ENCODE data around the gene DNAJC18. TPM values are rescaled to one million over a fixed set of nuclear protein-coding genes. Genes with fewer than 3 reads are reported as not detected.

The DNAJC18 gene
- total and polyA plus RNA-seq, 2 of the 4 experiments (the other 2 are of a cell fraction) = 8.5 to 11.1 TPM

DNA sequence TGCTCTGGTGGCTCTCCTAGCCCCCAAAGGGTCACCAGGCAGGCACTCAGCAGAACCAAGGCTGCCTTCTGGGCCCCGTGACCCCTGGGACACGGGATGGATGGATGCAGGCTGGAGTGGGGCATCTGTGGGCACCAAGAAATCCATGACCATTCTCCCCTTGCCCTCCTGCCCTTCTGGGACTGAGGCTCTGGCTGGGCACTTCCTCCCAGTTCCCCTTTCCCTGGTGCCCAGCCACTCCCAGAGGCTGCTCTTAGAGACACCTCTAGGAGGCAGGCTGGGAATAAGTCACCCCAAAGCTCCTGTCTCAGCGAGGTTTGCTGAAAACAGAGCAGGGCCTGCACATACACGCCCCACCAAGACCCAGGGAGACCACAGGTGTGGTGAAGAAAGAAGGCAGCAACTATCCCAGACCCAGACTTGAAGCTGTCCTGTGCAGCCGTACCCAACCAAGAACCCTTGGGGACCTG is 42.3 kb upstream of the DNAJC18 start:
- dilution Hi-C loops (cut with HindIII; ENCODE audit: low sequenced_read_pairs, unreplicated experiment) = no loop called here
- Histone ChIP-seq H3K18ac (ENCODE audit: low read depth, low read length) (peak overlapping the region; percentile 58), H2BK5ac (ENCODE audit: low read depth, low read length, poor library complexity, severe bottlenecking) (peak overlapping the region; percentile 97), H4K20me1 (ENCODE audit: insufficient read depth, low read length) (no peaks in the 10 kb centered on the region; the same call in 1 of the 2 replicates), H3K9me1 (ENCODE audit: insufficient read depth, low read length) (peaks cover 10% of the 10 kb centered on the region), H3K4me3 (ENCODE audit: insufficient read depth, low read depth, low read length) (peak overlapping the region; percentile 36), H3K4me1 (ENCODE audit: control insufficient read depth, insufficient read depth, low read length) (peaks cover 14% of the 10 kb centered on the region), H2AK9ac (replicated peaks; ENCODE audit: low read depth, low read length, poor library complexity) (peak overlapping the region; percentile 98), H3K9ac (ENCODE audit: low read depth, low read length) (peak overlapping the region; percentile 81), H4K91ac (ENCODE audit: insufficient read depth, low read depth, low read length) (peak overlapping the region; percentile 99), H4K8ac (ENCODE audit: low read depth in 2 of 2, low read length in 2 of 2) (peak overlapping the region; percentile 70 to 98), H3K56ac (ENCODE audit: extremely low read depth, insufficient read depth, low read length) (peak overlapping the region; percentile 88), H3K79me1 (ENCODE audit: low read depth in 1 of 2, low read length in 2 of 2) (peaks cover 15 to 34% of the 10 kb centered on the region in 2 experiments), H2AFZ (replicated peaks; ENCODE audit: low read length, poor library complexity) (peak overlapping the region; percentile 87), H3K36me3 (ENCODE audit: control insufficient read depth, insufficient read depth, low read length) (peaks cover 11% of the 10 kb centered on the region), H3K4me2 (ENCODE audit: low read depth, low read length) (peak overlapping the region; percentile 80), H3K14ac (replicated peaks; ENCODE audit: low read depth, low read length) (peak overlapping the region; percentile 93), H3K4ac (ENCODE audit: low read depth, low read length) (peak overlapping the region; percentile 99), H4K5ac (ENCODE audit: low read depth, low read length) (peak overlapping the region; percentile 84), H2BK15ac (ENCODE audit: low read depth, low read length) (peak overlapping the region; percentile 46; the same call in 2 of the 3 replicates), H3K23ac (ENCODE audit: low read depth, low read length) (peak overlapping the region; percentile 69), H2AK5ac (ENCODE audit: low read depth, low read length) (peak overlapping the region; percentile 94), H2BK120ac (ENCODE audit: low read depth, low read length) (peak overlapping the region; percentile 97), H3K27ac (ENCODE audit: insufficient read depth, low read length) (peak overlapping the region; percentile 95), H3K27me3 (ENCODE audit: control insufficient read depth, insufficient read depth, low read length) (no peaks in the 10 kb centered on the region), H2BK20ac (ENCODE audit: low read depth, low read length) (peak overlapping the region; percentile 76), H3K9me3 (ENCODE audit: control insufficient read depth, insufficient read depth, low read length) (no peaks in the 10 kb centered on the region)
- no CpG with 5 or more reads among the region's 5 CpGs for WGBS, 2 experiments (ENCODE audit: extremely low coverage in 2 of 2, insufficient read length in 1 of 2)
- intact Hi-C loops (cut with micrococcal nuclease) = no loop called here
- BruUV-seq (replicated peaks) = no TSS peak
- DNase-seq = peak; percentile 34
- in situ Hi-C loops (cut with MboI; ENCODE audit: low sequenced_read_pairs) = no loop called here
- ChIA-PET POLR2A (ENCODE audit: unreplicated experiment) (no interaction called here), CTCF (interaction anchor here (0.7 to 1.1 kb wide), 4 partner anchors 24 to 59 kb away, joined by 3 to 4 read pairs (median 3); no protein-coding TSS in a partner anchor)
- TF ChIP-seq CTCF (conservative IDR thresholded peaks at IDR 0.05; ENCODE audit: low read depth, low read length) (0 out of 2 replicates have a peak, but pooled peaks have one; percentile 20), CHD1 (IDR thresholded peaks at IDR 0.05; ENCODE audit: low read depth, low read length) (no peak)
- peak; percentile 58 for ATAC-seq (ENCODE audit: low read depth)
